Aorta (tissue), 5 donors: Measurements from ENCODE around the gene RHOT1. TPM values are rescaled to one million over a fixed set of nuclear protein-coding genes. Genes with fewer than 3 reads are reported as not detected.
"Not testable (repeated sequence)": the region's sequence is repeated elsewhere in the genome, so short reads cannot be mapped to it uniquely, and the experiment has no call there.

Experiments used
- ATAC-seq: fragments of 200-7000 bp; cut with Tn5 transposase; one replicate; pipeline ENCODE4 v1.9.1; 2022; ENCODE audit warnings: moderate library complexity; ENCODE audit not compliant: low FRiP score
- DNase-seq, 2 donors: peaks; one replicate each; pipeline ENCODE4 v3.0.0-alpha.2; 2020
- H3K27ac ChIP-seq, 2 donors: one replicate each; pipeline ENCODE4 v1.5.1; 2013; ENCODE audit warnings: low read length in 2 of 2, mild to moderate bottlenecking in 2 of 2, moderate library complexity in 2 of 2, control low read depth in 1 of 2, inconsistent platforms in 1 of 2, low read depth in 1 of 2
- H3K27me3 ChIP-seq, 2 donors: one replicate each; pipeline ENCODE4 v1.6.1; 2013; ENCODE audit warnings: control low read depth in 1 of 2, low read length in 1 of 2, mild to moderate bottlenecking in 1 of 2, moderate library complexity in 1 of 2; ENCODE audit not compliant: insufficient read depth in 2 of 2, control insufficient read depth in 1 of 2
- H3K36me3 ChIP-seq, 2 donors: one replicate each; pipeline ENCODE4 v1.6.1; 2013; ENCODE audit warnings: control low read depth in 1 of 2, low read length in 1 of 2, mild to moderate bottlenecking in 1 of 2; ENCODE audit not compliant: insufficient read depth in 2 of 2, control insufficient read depth in 1 of 2
- H3K4me1 ChIP-seq, 2 donors: one replicate each; pipeline ENCODE4 v1.6.1; 2013; ENCODE audit warnings: low read length in 2 of 2, control low read depth in 1 of 2, mild to moderate bottlenecking in 1 of 2, moderate library complexity in 1 of 2; ENCODE audit not compliant: insufficient read depth in 2 of 2, control insufficient read depth in 1 of 2
- H3K4me3 ChIP-seq, 2 donors: one replicate each; pipeline ENCODE4 v1.5.1; 2013; ENCODE audit warnings: low read length in 2 of 2, control low read depth in 1 of 2, mild to moderate bottlenecking in 1 of 2
- H3K9me3 ChIP-seq: one replicate; pipeline ENCODE4 v1.6.1; 2013; ENCODE audit warnings: mild to moderate bottlenecking, low read length; ENCODE audit not compliant: control insufficient read depth
- WGBS, 2 donors: extraction: QIAGEN DNeasy Blood & Tissue Kit; methylation state at CpG; one replicate each; pipeline ENCODE4 v1.1.7; 2013; 5-methylcytosine and 5-hydroxymethylcytosine counted together
- intact Hi-C, 2 donors: fragments of 100-400 bp; cut with DNase I; formaldehyde crosslinking; loops; one replicate each; pipeline versions ENCODE4 v1.14.2 to v1.15.0; 2022
- polyA plus RNA-seq, 2 donors: library from polyadenylated mRNA; stranded (reverse); fragments of 200-250 nt; gene quantifications; one replicate each; pipeline ENCODE4 v1.2.3, GENCODE V29; 2013
- total RNA-seq, 2 donors: library from RNA; stranded (reverse); fragmentation: NEBNext Ultra II Directional; extraction: Animal tissue kit (Norgen Biotek cat#: 25700); gene quantifications; one replicate each; pipeline ENCODE4 v1.2.1, GENCODE V29; 2021
- donor health status: healthy with polysubstance abuse.
- donor health status: Bipolar disorder and iron deficiency.
- donor health status: DM: no; HTN: no; CAD: no.
- donor health status: DM: no; HTN: no; CAD: no.
- donor health status: DM: yes; HTN: yes; CAD: no.

RHOT1 gene
- total and polyA plus RNA-seq, 4 donors = 28.5 to 42.0 (median 37.5) TPM

- no peaks in the 10 kb centered on the region for H3K27me3 ChIP-seq
- H3K36me3 ChIP-seq = no peaks in the 10 kb centered on the region
- H3K4me3 ChIP-seq = peak overlapping the region; percentile 87 to 91
- DNase-seq (no peak), ATAC-seq (no peak)
- H3K9me3 ChIP-seq = no peaks in the 10 kb centered on the region
- H3K4me1 ChIP-seq = peaks cover 0 to 4% of the 10 kb centered on the region in 2 donors
- intact Hi-C loops = loop anchor here in 1 of 2 donors (10.0 kb wide), 1 partner anchor 139 kb away; the partner anchor contains the start of gene LRRC37B
- 14 to 20% methylated on average over 6 of the region's 6 CpGs for WGBS, 2 donors
- no peak overlapping the region for H3K27ac ChIP-seq
Observed at GRCh38 chr17:32143527-32143870, 1.2 kb downstream of the RHOT1 start.

GRCh38 chr17:32144442-32144841 lies 2.1 kb downstream of the RHOT1 start:
- not testable (repeated sequence) for H3K9me3 ChIP-seq, H3K4me3 ChIP-seq, DNase-seq, H3K27me3 ChIP-seq, ATAC-seq, H3K4me1 ChIP-seq, H3K36me3 ChIP-seq, H3K27ac ChIP-seq
- WGBS, 2 donors = 97% methylated on average over 2 of the region's 2 CpGs
- intact Hi-C loops = loop anchor here in 1 of 2 donors (10.0 kb wide), 1 partner anchor 140 kb away; the partner anchor contains the start of gene LRRC37B

- no peaks in the 10 kb centered on the region for H3K27me3 ChIP-seq
- WGBS, 2 donors = 31 to 39% methylated on average over 5 of the region's 5 CpGs
- H3K27ac ChIP-seq = no peak overlapping the region
- no peaks in the 10 kb centered on the region for H3K36me3 ChIP-seq
- intact Hi-C loops = loop anchor here in 1 of 2 donors (10.0 kb wide), 1 partner anchor 144 kb away; the partner anchor contains the start of gene LRRC37B
- peaks cover 2 to 4% of the 10 kb centered on the region in 2 donors for H3K4me1 ChIP-seq
- DNase-seq (no peak), ATAC-seq (no peak)
- no peak overlapping the region for H3K4me3 ChIP-seq
- H3K9me3 ChIP-seq = no peaks in the 10 kb centered on the region
Observed at GRCh38 chr17:32148351-32148750, 6.0 kb downstream of the RHOT1 start.

GRCh38 chr17:32150358-32150757 lies 8.1 kb downstream of the RHOT1 start:
- Histone ChIP-seq H3K27ac (no peak overlapping the region), H3K4me3 (no peak overlapping the region), H3K27me3 (no peaks in the 10 kb centered on the region), H3K36me3 (peaks cover 0 to 1% of the 10 kb centered on the region in 2 donors), H3K9me3 (no peaks in the 10 kb centered on the region), H3K4me1 (peaks cover 2 to 4% of the 10 kb centered on the region in 2 donors)
- no peak for ATAC-seq
- intact Hi-C loops = no loop called here
- DNase-seq = no peak

- H3K9me3 ChIP-seq = no peaks in the 10 kb centered on the region
- H3K4me1 ChIP-seq = peaks cover 0 to 2% of the 10 kb centered on the region in 2 donors
- H3K36me3 ChIP-seq = peaks cover 0 to 1% of the 10 kb centered on the region in 2 donors
- no peak overlapping the region for H3K27ac ChIP-seq
- no peaks in the 10 kb centered on the region for H3K27me3 ChIP-seq
- WGBS, 2 donors = 5 to 11% methylated on average over 3 of the region's 3 CpGs
- peak; percentile 72 for ATAC-seq
- intact Hi-C loops = no loop called here
- H3K4me3 ChIP-seq = no peak overlapping the region
- no peak for DNase-seq
Observed at GRCh38 chr17:32152130-32152529, 9.8 kb downstream of the RHOT1 start.

GRCh38 chr17:32155896-32156295 lies 13.6 kb downstream of the RHOT1 start:
- DNase-seq = no peak
- no peak overlapping the region for H3K27ac ChIP-seq
- no peak overlapping the region for H3K4me3 ChIP-seq
- no peak for ATAC-seq
- intact Hi-C loops = no loop called here
- H3K27me3 ChIP-seq = no peaks in the 10 kb centered on the region
- H3K4me1 ChIP-seq = peaks cover 0 to 2% of the 10 kb centered on the region in 2 donors
- WGBS, 2 donors = 10 to 23% methylated on average over 3 of the region's 3 CpGs
- H3K36me3 ChIP-seq = peaks cover 0 to 4% of the 10 kb centered on the region in 2 donors
- no peaks in the 10 kb centered on the region for H3K9me3 ChIP-seq

GRCh38 chr17:32156656-32157055 lies 14.4 kb downstream of the RHOT1 start:
- WGBS, 2 donors = 82 to 83% methylated on average over 1 of the region's 1 CpG

GRCh38 chr17:32157225-32157624 lies 14.9 kb downstream of the RHOT1 start:
- peaks cover 0 to 4% of the 10 kb centered on the region in 2 donors for H3K36me3 ChIP-seq
- H3K4me1 ChIP-seq = no peaks in the 10 kb centered on the region
- no peak overlapping the region for H3K4me3 ChIP-seq
- no peaks in the 10 kb centered on the region for H3K9me3 ChIP-seq
- DNase-seq (no peak), ATAC-seq (no peak)
- no peaks in the 10 kb centered on the region for H3K27me3 ChIP-seq
- WGBS, 2 donors = 89 to 90% methylated on average over 4 of the region's 4 CpGs
- no peak overlapping the region for H3K27ac ChIP-seq
- intact Hi-C loops = no loop called here

More at GRCh38 chr17:32156656-32157055, 14.4 kb downstream of the RHOT1 start:
- H3K4me1 ChIP-seq = peaks cover 0 to 2% of the 10 kb centered on the region in 2 donors
- ATAC-seq (no peak), DNase-seq (no peak)
- intact Hi-C loops = no loop called here
- no peak overlapping the region for H3K27ac ChIP-seq
- no peak overlapping the region for H3K4me3 ChIP-seq
- no peaks in the 10 kb centered on the region for H3K27me3 ChIP-seq
- no peaks in the 10 kb centered on the region for H3K9me3 ChIP-seq
- H3K36me3 ChIP-seq = peaks cover 0 to 4% of the 10 kb centered on the region in 2 donors

- Histone ChIP-seq H3K4me3 (no peak overlapping the region), H3K27me3 (no peaks in the 10 kb centered on the region), H3K27ac (no peak overlapping the region), H3K9me3 (no peaks in the 10 kb centered on the region), H3K36me3 (peaks cover 0 to 3% of the 10 kb centered on the region in 2 donors), H3K4me1 (no peaks in the 10 kb centered on the region)
- intact Hi-C loops = no loop called here
- DNase-seq (no peak), ATAC-seq (peak; percentile 41)
- WGBS, 2 donors = 72 to 78% methylated on average over 20 of the region's 20 CpGs
Observed at GRCh38 chr17:32158870-32159585, 16.7 kb downstream of the RHOT1 start.
